ENCODE data around the gene XBP1.
"Not testable (repeated sequence)": the region's sequence is repeated elsewhere in the genome, so short reads cannot be mapped to it uniquely, and the experiment has no call there.

Gene XBP1

GRCh38 chr22:28791841-28792490 is 8.4 kb downstream of the XBP1 start:
- no peak for DNase-seq

DNA sequence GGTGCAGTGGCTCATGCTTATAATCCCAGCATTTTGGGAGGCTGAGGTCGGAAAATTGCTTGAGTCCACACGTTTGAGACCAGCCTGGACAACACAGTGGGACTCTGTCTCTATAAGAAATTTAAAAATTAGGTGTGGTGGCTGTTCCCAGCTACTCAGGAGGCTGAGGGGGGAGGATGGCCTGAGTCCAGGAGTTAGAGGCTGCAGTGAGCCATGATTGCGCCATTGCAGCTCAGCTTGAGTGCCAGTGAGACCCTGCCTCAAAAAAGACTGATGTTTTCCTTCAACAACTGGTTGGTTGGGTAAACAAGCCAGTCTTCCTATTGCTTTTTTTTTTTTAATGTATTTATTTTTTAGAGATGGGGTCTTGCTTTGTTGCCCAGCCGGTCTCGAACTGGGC is 9.2 kb downstream of the XBP1 start:
- no peak for DNase-seq

- no peak for DNase-seq
Observed at GRCh38 chr22:28788601-28789000, 11.8 kb downstream of the XBP1 start.

DNA sequence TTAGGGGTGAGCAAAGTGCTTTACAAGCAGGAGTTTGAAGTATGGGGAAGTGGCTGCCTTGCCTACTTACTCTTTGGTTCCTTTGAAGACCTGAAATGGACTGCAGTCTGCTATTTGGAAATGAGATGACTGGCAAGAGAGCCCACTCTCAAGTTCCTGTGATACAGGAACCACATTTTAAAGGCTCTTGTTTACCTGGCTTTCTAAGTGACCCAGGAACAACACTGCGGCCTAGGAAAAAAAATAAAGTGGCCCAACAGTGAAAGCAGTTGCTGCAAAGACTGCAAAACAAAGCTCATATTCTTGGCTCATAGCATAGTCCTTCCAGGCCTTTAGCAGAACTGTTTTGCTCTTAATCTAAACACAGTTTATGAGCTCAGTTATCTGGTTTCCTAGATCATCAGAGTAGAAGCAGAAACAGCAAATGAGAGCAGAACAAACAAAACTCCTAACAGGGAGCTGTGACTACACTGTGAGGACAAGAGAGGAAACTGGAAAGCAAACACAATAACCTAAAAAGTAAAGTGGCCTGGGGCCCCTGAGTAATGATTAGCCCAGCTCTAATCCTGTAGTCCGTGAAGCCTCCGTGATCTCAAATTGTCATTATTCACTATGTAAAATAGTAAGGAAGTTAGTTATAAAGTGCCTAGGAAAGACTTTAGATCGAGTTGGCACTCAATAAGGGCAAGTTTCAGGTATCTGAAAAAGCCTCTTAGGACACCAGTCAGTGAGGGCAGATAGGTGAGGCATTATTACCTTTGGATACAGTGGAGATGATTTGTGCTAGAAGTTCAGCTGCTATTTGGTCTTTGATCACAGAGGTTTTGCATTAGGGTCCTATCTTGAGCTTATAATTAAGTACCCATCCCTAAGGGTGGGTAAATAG is 16.3 kb downstream of the XBP1 start:
- no peak for DNase-seq

DNA sequence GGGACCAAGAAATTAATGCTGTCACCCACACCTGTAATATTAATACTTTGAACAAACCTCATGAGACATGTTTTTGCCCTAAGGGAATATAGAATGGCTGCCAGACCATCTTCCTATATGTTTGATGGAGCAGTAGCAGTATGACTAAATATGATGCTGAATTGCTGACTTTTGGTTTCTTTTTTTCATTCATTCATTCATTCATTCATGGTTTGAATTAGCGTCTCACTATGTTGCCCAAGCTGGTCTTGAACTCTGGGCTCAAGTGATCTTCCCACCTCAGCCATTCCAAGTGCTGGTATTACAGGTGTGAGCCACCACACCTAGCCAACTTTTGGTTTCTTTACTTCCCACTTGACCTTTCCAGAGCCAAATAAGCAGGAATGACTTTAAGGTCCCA is 20.1 kb downstream of the XBP1 start:
- no peak for DNase-seq

- no peak for DNase-seq
Observed at GRCh38 chr22:28779833-28780232, 20.5 kb downstream of the XBP1 start.

DNA sequence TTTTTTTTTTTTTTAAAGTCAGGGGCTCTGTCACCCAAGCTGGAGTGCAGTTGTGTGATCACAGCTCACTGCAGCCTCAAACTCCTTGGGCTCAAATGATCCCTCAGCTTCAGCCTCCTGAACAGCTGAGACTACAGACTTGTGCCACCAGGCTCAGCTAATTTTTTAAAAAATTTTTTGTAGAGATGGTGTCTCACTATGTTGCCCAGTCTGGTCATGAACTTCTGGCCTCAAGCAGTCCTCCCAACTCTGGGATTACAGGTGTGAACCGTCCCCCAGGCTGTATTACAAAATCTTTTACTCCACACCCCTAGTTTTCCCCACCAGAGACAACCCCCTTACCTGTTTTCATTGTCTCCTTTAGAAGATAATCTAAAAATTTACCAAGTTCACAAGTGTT is 26.0 kb downstream of the XBP1 start:
- DNase-seq, result no peak

GRCh38 chr22:28773461-28773867 is 26.9 kb downstream of the XBP1 start:
- DNase-seq, result no peak

GRCh38 chr22:28772633-28773460 is 27.5 kb downstream of the XBP1 start, which contains the start of gene CCDC117:
CCDC117 (plus strand) TSS chr22:28772695; CDS start chr22:28772850, 155 bp downstream.
- peak; percentile 93 to 96 for DNase-seq

DNA sequence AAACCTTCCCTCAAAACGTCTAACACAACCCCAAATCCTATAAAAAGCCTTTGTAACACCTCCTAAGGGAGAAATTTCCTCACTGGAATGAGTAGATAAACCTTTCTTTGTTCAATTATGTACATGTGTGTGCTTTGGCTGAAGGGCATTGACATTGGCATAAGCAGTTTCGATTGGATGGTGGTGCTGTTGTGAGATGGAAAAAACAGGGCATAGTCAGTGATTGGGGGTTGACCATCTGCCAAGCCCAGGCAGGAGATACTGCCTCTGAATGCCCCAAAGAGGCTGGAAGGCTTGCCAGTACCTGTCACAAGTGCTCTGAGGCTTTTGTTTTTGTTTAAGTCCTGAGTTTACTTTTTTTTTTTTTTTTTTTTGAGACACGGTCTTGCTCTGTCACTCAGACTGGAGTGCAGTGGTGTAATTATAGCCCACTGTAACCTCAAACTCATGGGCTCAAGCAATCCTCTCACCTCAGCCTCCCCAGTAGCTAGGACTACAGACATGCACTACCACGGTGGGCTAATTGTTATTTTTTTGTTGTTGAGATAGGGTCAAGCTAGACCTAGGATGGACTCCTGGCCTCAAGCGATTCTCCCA is 29.1 kb downstream of the XBP1 start:
- no peak for DNase-seq

DNA sequence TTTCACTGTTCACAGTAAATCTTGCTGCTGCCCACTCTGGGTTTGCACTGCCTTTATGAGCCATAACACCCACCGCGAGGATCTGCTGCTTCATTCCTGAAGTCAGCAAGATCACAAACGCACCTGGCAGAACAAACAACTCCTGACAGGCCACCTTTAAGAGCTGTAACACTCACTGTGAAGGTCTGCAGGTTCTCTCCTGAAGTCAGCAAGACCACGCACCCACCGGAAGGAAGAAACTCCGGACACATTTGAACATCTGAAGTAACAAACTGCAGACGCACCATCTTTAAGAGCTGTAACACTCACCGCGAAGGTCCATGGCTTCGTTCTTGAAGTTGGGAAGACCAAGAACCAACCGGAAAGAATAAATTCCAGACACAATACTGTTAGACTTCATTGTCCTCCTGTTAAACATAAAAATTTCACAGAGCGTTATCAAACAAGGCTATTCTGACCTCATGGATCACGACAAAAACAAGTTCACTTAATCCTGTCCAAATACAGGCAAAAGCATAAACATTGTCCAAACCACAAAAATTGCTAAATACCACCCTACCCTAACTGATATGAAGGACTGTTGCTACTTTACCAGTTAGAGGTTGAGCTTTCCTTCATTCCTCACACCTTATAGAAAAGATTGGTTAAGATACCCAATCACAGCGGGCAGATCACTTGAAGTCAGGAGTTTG is 30.8 kb downstream of the XBP1 start:
- DNase-seq, result no peak

DNA sequence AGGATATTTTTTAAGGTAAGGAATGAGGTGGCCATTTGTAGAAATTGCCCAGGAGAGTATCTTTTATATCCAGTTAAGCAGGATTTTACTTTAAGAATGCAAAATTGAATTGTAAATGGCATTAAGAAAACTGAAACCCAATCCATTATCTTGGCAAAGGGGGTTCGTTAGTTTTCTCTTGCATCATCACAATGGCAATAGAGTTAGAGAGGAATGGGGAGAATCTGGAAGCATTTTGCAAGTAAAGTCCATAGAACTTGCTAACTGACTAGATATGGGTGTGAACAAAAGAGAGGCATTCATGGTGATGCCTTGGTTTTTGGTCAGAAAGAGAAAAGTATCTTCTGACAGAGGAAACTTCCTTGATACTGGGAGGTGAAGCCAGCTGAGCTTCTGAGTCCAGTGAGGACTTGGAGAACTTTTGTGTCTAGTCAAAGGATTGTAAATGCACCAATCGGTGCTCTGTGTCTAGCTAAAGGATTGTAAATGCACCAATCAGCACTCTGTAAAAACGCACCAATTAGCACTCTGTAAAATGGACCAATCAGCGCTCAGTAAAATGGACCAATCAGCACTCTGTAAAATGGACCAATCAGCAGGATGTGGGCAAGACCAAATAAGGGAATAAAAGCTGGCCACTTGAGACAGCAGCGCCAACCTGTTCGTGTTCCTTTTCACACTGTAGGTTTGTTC is 31.5 kb downstream of the XBP1 start:
- no peak for DNase-seq

- no peak for DNase-seq
Observed at GRCh38 chr22:28766628-28767027, 33.7 kb downstream of the XBP1 start.

- DNase-seq, result not testable (repeated sequence)
Observed at GRCh38 chr22:28762000-28762399, 38.4 kb downstream of the XBP1 start.

GRCh38 chr22:28761449-28761755 is 39.0 kb downstream of the XBP1 start:
- no peak for DNase-seq

GRCh38 chr22:28759861-28760560 is 40.4 kb downstream of the XBP1 start:
- no peak for DNase-seq

GRCh38 chr22:28754512-28754911 is 45.9 kb downstream of the XBP1 start:
- not testable (repeated sequence) for DNase-seq

DNA sequence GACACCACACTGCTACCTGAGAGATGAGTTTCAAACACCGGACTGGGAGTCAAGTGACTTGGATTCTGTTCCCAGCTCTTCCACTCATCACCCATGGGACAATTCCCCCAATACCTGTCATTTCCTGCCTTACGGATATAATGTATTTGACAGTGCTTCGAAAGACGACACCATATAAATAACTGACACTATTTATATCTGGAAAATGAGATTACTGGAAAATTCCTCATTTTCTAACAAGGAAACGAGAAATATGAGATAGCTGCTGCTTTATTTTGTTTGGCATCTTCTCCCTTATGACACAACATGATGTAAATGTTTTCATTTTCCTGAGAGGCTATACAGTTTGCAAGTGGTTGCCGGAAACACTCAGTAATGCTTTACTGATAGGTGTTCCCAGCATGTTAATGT is 49.9 kb downstream of the XBP1 start:
- no peak for DNase-seq

Measured in hippocampal formation (tissue), 2 donors.